Astrocyte of the hippocampus (primary cell): Measurements from ENCODE around the gene ITGB2.

Source experiments
- DNase-seq: peaks from one replicate; pipeline ENCODE4 v3.0.0; 2011; ENCODE audit warnings: low read depth, low spot score

ITGB2 gene

DNA sequence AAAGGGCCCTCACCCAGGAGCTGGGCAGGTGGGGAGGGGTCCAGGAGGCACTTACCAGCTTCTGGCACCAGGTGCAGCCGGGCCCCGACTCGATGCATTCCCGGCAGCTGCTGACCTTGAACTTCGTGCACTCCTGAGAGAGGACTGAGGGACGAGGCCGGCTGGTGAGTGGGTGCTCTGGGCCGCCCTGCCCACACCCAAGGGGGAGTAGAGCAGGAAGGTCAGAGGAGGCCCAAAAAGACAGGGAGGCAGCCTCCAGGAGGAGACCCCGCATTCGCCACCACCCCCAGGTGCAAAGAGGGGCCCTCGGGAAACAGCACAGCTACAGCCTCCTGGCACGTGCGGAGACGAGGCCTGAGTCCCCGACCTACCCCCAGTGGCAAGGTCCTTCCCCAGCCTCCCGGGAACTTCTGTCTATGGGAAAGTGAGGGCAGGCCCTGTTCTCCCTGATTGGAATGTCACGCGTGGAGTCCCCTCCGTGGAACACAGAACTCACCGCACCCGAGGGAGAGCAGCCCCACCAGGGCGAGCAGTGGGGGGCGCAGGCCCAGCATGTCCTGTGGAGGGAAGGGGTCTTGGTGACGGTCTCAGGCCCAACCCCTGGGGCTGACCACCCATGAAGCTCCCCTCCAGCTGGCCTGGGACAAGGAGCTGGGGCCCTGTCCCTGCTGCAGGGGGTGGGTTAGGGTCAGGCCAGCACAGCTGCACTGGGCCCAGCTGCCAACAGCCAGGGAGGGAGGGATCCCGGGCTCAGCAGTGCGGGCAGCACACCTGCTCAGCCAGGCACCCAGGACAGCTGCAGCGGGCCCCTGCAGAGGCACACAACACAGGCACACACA is 10.3 kb downstream of the ITGB2 start:
- no peak for DNase-seq

DNA sequence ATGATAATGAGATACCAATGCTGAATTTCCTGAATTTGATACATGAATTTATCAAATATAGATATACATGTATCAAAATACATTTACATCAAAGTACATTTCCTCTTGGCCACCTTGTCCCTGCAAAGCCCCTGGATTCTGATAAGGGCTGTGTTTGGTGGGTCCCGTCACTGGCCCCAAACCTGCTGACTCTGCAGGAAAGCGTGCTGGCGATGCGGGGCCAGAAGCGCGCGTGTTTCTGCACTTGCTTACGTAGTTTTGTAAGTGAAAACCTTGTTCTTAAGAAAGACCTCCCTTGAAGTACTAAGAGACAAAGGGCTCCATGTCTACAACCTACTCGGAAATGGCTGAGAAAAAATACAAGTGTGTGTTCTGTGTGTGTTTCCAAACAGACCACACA is 11.0 kb downstream of the ITGB2 start:
- no peak for DNase-seq

DNA sequence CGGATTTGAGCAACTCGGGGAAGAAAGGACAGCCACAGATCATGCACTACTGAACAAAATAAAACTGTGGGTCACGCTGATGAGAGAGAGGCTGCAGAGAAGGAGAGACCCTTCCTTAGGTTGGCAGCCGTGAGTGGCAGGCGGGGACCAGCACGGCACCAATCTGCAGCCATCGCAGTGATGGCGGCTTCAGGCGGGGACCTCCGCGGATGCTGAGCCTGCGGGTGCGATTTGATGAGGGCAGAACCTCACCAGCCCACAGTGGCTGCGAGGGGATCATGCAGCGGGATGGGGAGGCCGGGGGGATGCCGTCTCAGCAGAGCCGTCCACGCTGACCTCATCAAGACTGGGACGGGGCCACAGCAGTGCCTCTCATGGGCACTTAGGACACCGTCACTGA is 11.8 kb downstream of the ITGB2 start:
- DNase-seq, result no peak

DNA sequence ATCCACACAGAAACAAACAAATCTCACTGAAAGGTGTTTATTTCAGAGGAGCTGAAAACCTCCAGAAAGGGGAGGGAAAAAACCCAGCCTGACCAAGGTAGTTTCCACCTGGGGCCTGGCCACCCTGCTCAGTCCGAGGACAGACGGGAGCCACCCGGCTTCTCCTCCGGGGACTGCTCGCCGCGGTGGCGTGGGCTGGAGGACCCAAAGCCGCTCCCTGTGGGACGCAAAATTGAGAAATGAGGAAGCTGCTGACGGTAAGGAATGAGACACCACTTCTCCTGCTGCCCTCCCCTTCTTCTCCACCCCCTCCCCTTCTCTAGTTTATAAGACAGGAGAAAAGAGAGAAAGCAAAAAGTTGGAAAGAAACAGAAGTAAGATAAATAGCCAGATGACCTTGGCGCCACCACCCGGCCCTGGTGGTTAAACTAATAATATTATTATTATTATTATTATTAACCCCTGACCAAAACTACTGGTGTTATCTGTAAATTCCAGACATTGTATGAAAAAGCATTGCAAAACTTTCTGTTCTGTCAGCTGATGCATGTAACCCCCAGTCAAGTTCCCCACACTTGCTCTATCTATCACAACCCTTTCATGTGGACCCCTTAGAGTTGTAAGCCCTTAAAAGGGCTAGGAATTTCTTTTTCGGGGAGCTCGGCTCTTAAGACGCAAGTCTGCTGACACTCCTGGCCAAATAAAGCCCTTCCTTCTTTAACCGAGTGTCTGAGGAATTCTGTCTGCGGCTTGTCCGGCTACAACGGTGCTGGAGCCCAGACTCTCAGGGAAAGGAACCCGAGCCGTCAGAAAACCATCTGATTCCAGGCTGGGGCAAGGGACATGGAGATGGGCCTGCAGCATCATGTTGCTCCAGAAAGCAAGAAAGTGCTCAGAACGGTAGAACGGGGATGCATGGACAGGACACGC is 12.5 kb downstream of the ITGB2 start:
- DNase-seq, result no peak

- DNase-seq, result no peak
Observed at GRCh38 chr21:44907225-44907965, 13.3 kb downstream of the ITGB2 start.

GRCh38 chr21:44905728-44906090 is 15.0 kb downstream of the ITGB2 start:
- DNase-seq, result no peak

DNA sequence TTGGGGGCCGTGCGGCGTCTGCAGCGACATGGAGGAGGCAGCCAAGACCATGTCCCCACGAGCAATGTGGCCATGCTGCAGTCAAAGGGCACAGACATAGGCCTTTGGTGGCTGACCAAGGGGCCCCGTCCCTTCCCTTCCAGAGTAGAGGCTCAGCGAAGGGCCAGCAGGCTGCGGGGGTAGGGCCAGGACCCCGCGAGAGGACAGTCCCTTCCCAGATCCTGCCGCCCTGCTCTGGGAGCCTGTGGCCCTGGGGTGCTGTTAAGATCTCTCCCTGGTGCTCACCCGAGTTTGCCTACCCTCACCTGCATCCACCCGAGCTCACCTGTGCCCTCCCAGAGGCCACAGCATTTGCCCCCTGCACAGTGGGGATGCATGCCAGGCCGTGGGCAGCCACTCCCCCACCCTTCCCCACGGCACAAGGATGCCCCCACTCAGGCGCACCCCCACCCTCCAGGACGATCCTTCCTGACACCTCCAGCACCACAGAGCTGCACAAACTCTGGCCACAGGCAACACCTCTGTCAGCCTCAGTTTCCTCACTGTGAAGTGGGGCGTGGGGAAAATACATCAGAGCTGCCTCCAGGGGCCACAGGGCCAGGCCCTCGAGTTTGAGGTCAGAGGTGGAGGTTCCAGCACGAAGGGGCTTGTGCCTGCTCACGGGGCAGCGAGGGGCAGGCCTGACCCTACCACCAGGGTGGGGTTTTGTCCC is 15.5 kb downstream of the ITGB2 start:
- DNase-seq, result no peak

- no peak for DNase-seq
Observed at GRCh38 chr21:44904141-44904923, 16.4 kb downstream of the ITGB2 start.

- no peak for DNase-seq
Observed at GRCh38 chr21:44903689-44904088, 17.0 kb downstream of the ITGB2 start.

DNA sequence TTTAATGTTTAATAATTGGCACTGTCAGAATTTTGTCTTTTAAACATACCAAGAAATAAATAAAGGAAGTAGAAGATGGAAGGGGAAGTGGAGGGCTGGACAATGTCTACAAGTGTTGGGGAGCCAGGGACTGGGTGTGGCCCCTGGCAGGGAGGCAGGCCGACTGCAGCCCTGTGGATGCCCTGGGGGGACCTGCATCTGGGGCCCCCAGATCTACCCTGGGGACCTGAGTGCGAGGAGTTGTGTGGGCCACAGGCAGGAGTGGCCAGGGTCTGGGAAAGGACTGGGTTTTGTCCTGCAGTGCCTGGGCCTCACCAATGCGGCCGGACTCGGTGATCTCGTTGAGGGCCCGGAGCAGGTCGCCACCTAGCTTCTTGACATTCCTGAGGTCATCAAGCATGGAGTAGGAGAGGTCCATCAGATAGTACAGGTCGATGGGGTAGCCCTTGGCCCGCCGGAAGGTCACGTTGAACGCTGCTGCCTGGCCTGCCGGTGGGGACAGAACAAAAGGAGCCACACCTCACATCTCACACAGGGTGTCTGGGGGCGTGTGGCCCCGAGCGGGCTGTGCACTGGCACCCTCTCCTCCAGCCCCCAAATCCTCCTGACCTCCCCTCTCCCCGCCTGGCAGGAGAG is 17.5 kb downstream of the ITGB2 start:
- DNase-seq, result no peak

GRCh38 chr21:44902268-44903049 is 18.2 kb downstream of the ITGB2 start:
- DNase-seq, result no peak

- no peak for DNase-seq
Observed at GRCh38 chr21:44901391-44902074, 19.2 kb downstream of the ITGB2 start.

GRCh38 chr21:44900559-44901251 is 20.0 kb downstream of the ITGB2 start:
- DNase-seq, result no peak

DNA sequence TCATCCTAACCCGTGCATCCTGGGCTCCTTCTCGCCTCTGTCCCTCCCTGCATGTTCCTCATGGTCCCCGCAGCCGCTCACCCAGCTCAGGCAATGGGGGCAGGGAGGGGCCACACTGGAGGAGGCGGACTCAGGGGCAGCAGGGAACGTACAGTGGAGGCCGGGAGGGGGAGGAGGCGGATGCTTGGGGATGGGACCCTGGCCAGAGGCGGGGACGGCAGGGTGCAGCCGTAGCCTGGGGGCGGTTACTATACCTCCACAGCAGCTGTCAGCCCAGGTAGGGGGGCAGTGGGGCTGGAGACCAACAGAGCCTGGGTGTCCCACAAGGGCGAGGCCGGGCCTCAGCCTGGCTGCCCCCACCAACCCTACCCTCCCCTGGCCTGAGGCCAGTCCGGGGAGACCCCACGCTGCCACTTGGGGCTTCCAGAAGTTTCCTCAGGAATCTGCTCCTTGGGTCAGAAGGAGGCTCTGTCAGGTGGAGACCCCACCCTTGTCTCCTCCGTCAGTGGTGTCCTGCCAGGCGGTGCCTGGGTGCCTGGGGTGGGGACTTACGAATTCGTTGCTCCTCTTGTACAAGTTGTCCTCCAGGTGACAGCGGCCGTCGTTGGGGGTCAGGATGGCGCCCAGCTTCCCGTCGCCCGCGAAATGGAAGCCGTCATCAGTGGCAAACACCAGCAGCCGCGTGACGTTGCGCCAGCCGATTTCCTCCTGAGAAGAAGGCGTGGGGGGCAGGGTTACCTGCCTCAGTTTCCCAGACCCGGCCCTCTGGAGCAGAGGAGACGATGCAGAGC is 20.7 kb downstream of the ITGB2 start:
- DNase-seq, result no peak

DNA sequence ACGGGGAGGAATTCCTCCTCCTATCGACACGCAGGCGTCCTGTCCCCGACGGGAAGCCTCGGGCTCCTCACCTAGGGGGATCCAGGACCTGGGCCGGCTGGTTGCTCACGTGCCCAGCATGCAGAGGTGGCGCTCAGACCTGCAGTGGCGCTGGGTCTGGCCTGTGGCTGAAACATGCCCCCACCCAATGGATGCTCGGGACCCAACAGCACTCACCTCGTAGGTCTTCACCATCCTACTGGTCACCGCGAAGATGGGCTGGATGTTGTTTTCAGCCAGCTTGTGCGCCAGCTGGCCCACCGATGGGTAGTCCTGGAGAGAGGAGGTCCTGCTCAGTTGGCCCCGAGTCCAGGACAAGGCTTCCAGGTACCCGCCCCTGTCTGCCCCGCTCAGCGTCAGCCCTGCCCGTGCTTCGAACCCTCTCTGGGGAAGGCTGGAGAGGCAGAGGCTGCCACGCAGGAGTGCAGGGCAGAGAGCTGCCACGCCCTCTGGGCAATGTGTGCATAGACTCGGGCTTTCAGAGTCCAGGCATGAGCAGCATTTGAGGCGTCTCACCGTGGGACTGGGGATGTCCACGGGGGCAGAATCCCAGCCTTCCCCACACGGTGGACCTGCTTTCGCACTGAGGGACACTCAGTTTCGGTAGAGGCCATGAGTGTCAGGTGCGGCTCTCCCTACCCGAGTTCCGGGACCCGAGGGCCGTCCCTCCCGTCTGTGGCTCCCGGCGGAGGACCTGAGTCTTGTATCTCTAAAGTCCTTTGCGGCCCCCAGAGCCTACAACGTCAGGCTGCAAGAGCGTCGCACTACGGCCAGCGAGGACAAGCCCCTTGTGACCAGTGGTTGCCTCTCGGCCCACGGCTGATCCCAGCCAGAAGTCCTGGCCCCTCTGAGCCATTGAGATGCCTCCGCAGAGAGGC is 21.6 kb downstream of the ITGB2 start:
- DNase-seq, result no peak

DNA sequence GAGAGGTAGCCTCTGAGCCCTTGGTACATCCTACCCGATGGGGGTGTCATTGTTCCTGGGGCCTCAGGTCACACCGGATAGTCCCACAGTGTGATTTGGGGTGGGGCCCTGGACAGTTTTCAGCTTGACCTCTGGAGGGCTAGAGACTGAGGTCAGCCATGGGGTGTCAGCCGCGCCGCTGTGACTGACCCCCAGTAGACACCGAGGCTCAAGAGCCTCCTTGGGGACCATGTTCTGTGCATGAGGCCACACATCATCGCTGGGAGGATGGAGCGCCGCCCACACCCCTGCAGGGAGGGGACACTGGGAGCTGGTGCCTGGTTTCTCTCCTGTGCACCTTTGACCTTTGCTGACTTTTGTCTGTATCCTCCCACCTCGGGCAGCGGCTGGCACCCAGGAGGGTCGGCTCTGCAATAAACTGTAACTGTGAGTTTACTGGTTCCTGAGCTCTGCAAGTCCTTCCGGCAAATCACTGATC is 22.6 kb downstream of the ITGB2 start:
- no peak for DNase-seq
